NOMO-1 treated with dmso at 0.1 percent for 144 hours (cell line): Measurements from ENCODE around the gene IL6ST.
"Not testable (repeated sequence)": the region's sequence is repeated elsewhere in the genome, so short reads cannot be mapped to it uniquely, and the experiment has no call there.

ENCODE experiments used
- DNase-seq: peaks from one replicate; lab custom pipeline; 2025; ENCODE audit not compliant: unreplicated experiment; lab: John Stamatoyannopoulos, UW

Gene IL6ST

GRCh38 chr5:55969956-55970355 lies 24.8 kb downstream of the IL6ST start:
- DNase-seq, result no peak

- no peak for DNase-seq
These were observed 28.5 kb downstream of the IL6ST start for GRCh38 chr5:55966284-55966683.

GRCh38 chr5:55965525-55965924 lies 29.2 kb downstream of the IL6ST start:
- no peak for DNase-seq

- no peak for DNase-seq
These were observed 34.0 kb downstream of the IL6ST start for GRCh38 chr5:55960779-55961178.

- no peak for DNase-seq
These were observed 35.6 kb downstream of the IL6ST start for GRCh38 chr5:55959208-55959607.

GRCh38 chr5:55941154-55941553 lies 53.6 kb downstream of the IL6ST start:
- not testable (repeated sequence) for DNase-seq

GRCh38 chr5:55937598-55937997 lies 57.2 kb downstream of the IL6ST start:
- DNase-seq, result not testable (repeated sequence)

GRCh38 chr5:55936100-55936693 lies 58.6 kb downstream of the IL6ST start:
- DNase-seq, result peak; percentile 41

GRCh38 chr5:55935371-55935770 lies 59.4 kb downstream of the IL6ST start:
- no peak for DNase-seq

GRCh38 chr5:55934720-55935119 lies 60.0 kb downstream of the IL6ST start:
- DNase-seq, result no peak

GRCh38 chr5:55934115-55934613 lies 60.6 kb downstream of the IL6ST start:
- DNase-seq, result no peak

- DNase-seq, result no peak
These were observed 61.2 kb downstream of the IL6ST start for GRCh38 chr5:55933377-55934114.

- no peak for DNase-seq
These were observed 62.1 kb downstream of the IL6ST start for GRCh38 chr5:55932700-55933099.

GRCh38 chr5:55929020-55929799 lies 65.6 kb downstream of the IL6ST start:
- peak; percentile 33 for DNase-seq

GRCh38 chr5:55927861-55928655 lies 66.7 kb downstream of the IL6ST start:
- no peak for DNase-seq

GRCh38 chr5:55926476-55926875 lies 68.3 kb downstream of the IL6ST start:
- no peak for DNase-seq

- DNase-seq, result no peak
These were observed 69.1 kb downstream of the IL6ST start for GRCh38 chr5:55925712-55926111.

GRCh38 chr5:55925181-55925580 lies 69.6 kb downstream of the IL6ST start:
- DNase-seq, result no peak

- no peak for DNase-seq
These were observed 70.0 kb downstream of the IL6ST start for GRCh38 chr5:55924744-55925143.

- no peak for DNase-seq
These were observed 70.8 kb downstream of the IL6ST start for GRCh38 chr5:55923865-55924500.
